ENCODE data around the gene CAMK1D.

GRCh38 chr10:12418000-12418399 lies 68.7 kb downstream of the CAMK1D start:
- no peak for TF ChIP-seq POLR2AphosphoS5 (IDR thresholded peaks at IDR 0.05; ENCODE audit: insufficient read depth, low read depth, low read length)
- TF ChIP-seq JUN (IDR thresholded peaks at IDR 0.05; ENCODE audit: borderline replicate concordance, insufficient read depth, insufficient read length, low read depth), result no peak
- TF ChIP-seq EZH2 (IDR thresholded peaks at IDR 0.05; ENCODE audit: borderline replicate concordance, low read depth, low read length, severe bottlenecking), result no peak

Measured in endothelial cell of umbilical vein (primary cell).